ENCODE measurements around the gene DOP1B. TPM values are rescaled to one million over a fixed set of nuclear protein-coding genes. Genes with fewer than 3 reads are reported as not detected.

The DOP1B gene
- total and polyA plus RNA-seq, 10 of the 15 experiments (the other 5 are each of a cell fraction or from before 2014, with no cell fraction given): 1.2 to 12.2 (median 4.3) TPM

- BruUV-seq (replicated peaks): no TSS peak
- intact Hi-C loops (cut with micrococcal nuclease; ENCODE audit: unreplicated experiment): no loop called here
Measured at GRCh38 chr21:36165356-36165755, 8.7 kb downstream of the DOP1B start.

DNA sequence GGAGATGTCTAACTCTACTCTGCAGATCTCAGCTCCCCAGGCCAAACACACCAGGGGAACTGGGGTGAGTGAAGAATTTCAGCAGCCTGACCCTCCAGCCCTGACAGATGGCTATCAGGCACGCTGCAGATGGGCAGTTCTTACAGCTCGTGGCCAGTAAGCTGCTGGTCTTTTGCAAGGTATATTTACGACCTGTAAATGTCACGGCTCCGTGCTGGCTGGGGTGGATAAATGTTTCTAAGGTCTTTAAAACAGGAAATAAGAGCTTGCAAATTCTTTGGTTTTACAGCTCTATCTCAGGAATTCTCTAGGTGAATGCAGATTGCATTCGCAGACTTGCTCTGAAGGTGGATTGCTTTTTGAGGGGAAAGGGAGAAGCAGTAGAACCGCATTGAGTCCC lies 10.1 kb downstream of the DOP1B start:
- CTCF ChIA-PET: no interaction called here
- POLR2A ChIA-PET: no interaction called here
- no peak for FAIRE-seq
- in situ Hi-C loops (cut with MboI): no loop called here
- no peaks in the 10 kb centered on the region for H4K20me1 ChIP-seq (ENCODE audit: control insufficient read depth, insufficient read depth)
- no TSS peak for BruUV-seq (replicated peaks)
- WGBS (ENCODE audit: insufficient coverage, insufficient replicate concordance, low lambda C conversion rate, missing lambda C conversion rate): 82% methylated on average over 7 of the region's 7 CpGs
- no peak overlapping the region for H3K4me2 ChIP-seq (ENCODE audit: control insufficient read depth, insufficient read depth)
- H3K27ac ChIP-seq (ENCODE audit: control insufficient read depth, insufficient read depth): no peak overlapping the region
- no peaks in the 10 kb centered on the region for H3K4me1 ChIP-seq (ENCODE audit: control insufficient read depth, insufficient read depth, low read length)
- no peak for ATAC-seq
- no peaks in the 10 kb centered on the region; a peak in 2 of 4 replicates for H3K36me3 ChIP-seq (ENCODE audit: control insufficient read depth in 2 of 2, insufficient read depth in 2 of 2, low read length in 1 of 2)
- DNase-seq (ENCODE audit: low read depth, low spot score): no peak
- intact Hi-C loops (cut with micrococcal nuclease; ENCODE audit: unreplicated experiment): no loop called here
- no peaks in the 10 kb centered on the region for H3K79me2 ChIP-seq (ENCODE audit: control insufficient read depth, insufficient read depth, low read length)
- no peaks in the 10 kb centered on the region for H3K9me3 ChIP-seq (replicated peaks; ENCODE audit: control insufficient read depth, insufficient read depth, low read length)
- H3K9ac ChIP-seq (ENCODE audit: control insufficient read depth, insufficient read depth, low read length): no peak overlapping the region
- SMC1A ChIA-PET (ENCODE audit: uncharacterized antibody, unreplicated experiment): no interaction called here
- RAD21 ChIA-PET (ENCODE audit: unreplicated experiment): no interaction called here
- no peak for TF ChIP-seq CREM (IDR thresholded peaks at IDR 0.05; ENCODE audit: low read depth)
- no peak for TF ChIP-seq IKZF1 (conservative IDR thresholded peaks at IDR 0.05)
- no peak for TF ChIP-seq RBBP5 (conservative IDR thresholded peaks at IDR 0.05)
- no peak for TF ChIP-seq NR2C1 (IDR thresholded peaks at IDR 0.05)
- TF ChIP-seq MTA2 (IDR thresholded peaks at IDR 0.05; ENCODE audit: low read depth): no peak
- TF ChIP-seq CEBPZ (IDR thresholded peaks at IDR 0.05; ENCODE audit: low read depth, low read length): no peak
- TF ChIP-seq SMAD5 (IDR thresholded peaks at IDR 0.05; ENCODE audit: low read depth): no peak
- TF ChIP-seq IRF3 (IDR thresholded peaks at IDR 0.05): no peak
- no peak for TF ChIP-seq STAT1 (conservative IDR thresholded peaks at IDR 0.05)
- TF ChIP-seq FOXM1 (IDR thresholded peaks at IDR 0.05; ENCODE audit: low read depth, low read length): no peak
- H3K27me3 ChIP-seq (replicated peaks in 1 of 2; ENCODE audit: control insufficient read depth in 2 of 2, insufficient read depth in 2 of 2, low read length in 1 of 2): no peaks in the 10 kb centered on the region
- no peak overlapping the region for H3K4me3 ChIP-seq
- no peak overlapping the region for H2AFZ ChIP-seq (ENCODE audit: control insufficient read depth, low read depth, low read length)

More at GRCh38 chr21:36165356-36165755, 8.7 kb downstream of the DOP1B start:
- Histone ChIP-seq H3K36me3 (ENCODE audit: control insufficient read depth in 2 of 2, insufficient read depth in 2 of 2, low read length in 1 of 2) (no peaks in the 10 kb centered on the region; a peak in 2 of 4 replicates), H3K27me3 (replicated peaks in 1 of 2; ENCODE audit: control insufficient read depth in 2 of 2, insufficient read depth in 2 of 2, low read length in 1 of 2) (no peaks in the 10 kb centered on the region), H3K4me2 (ENCODE audit: control insufficient read depth, insufficient read depth) (no peak overlapping the region), H4K20me1 (ENCODE audit: control insufficient read depth, insufficient read depth) (no peaks in the 10 kb centered on the region), H3K9ac (ENCODE audit: control insufficient read depth, insufficient read depth, low read length) (no peak overlapping the region), H3K27ac (ENCODE audit: control insufficient read depth, insufficient read depth) (no peak overlapping the region), H3K79me2 (ENCODE audit: control insufficient read depth, insufficient read depth, low read length) (no peaks in the 10 kb centered on the region), H2AFZ (ENCODE audit: control insufficient read depth, low read depth, low read length) (no peak overlapping the region), H3K9me3 (replicated peaks; ENCODE audit: control insufficient read depth, insufficient read depth, low read length) (no peaks in the 10 kb centered on the region), H3K4me3 (no peak overlapping the region), H3K4me1 (ENCODE audit: control insufficient read depth, insufficient read depth, low read length) (no peaks in the 10 kb centered on the region)
- FAIRE-seq (no peak), ATAC-seq (no peak), DNase-seq (ENCODE audit: low read depth, low spot score) (no peak)
- ChIA-PET POLR2A (no interaction called here), SMC1A (ENCODE audit: uncharacterized antibody, unreplicated experiment) (interaction anchor here (0.9 kb wide), 1 partner anchor 88 kb away, joined by 3 read pairs; no protein-coding TSS in a partner anchor), CTCF (no interaction called here), RAD21 (ENCODE audit: unreplicated experiment) (no interaction called here)
- WGBS (ENCODE audit: insufficient coverage, insufficient replicate concordance, low lambda C conversion rate, missing lambda C conversion rate): 83% methylated on average over 10 of the region's 11 CpGs
- TF ChIP-seq BHLHE40 (IDR thresholded peaks at IDR 0.05; ENCODE audit: borderline replicate concordance in 1 of 2, low read depth in 2 of 2, low read length in 1 of 2): no peak
- no peak for TF ChIP-seq PKNOX1 (IDR thresholded peaks at IDR 0.05)
- no peak for TF ChIP-seq GABPA (IDR thresholded peaks at IDR 0.05; ENCODE audit: low read depth)
- in situ Hi-C loops (cut with MboI): no loop called here
